MM.1S (cell line): ENCODE data around the gene NEDD4L.

Experiments used
- CTCF ChIP-seq: fragments of 300-600 bp; sonication (generic); IDR thresholded peaks from 2 replicates; pipeline ENCODE4 v1.5.1; 2016; ENCODE audit warnings: antibody characterized with exemption, low read length, mixed read lengths
- EZH2phosphoT487 ChIP-seq: fragments of 300-600 bp; sonication (generic); IDR thresholded peaks from 2 replicates; pipeline ENCODE4 v1.6.1; 2018; ENCODE audit warnings: antibody characterized with exemption, low read length

- TF ChIP-seq CTCF, result no peak
- TF ChIP-seq EZH2phosphoT487, result no peak
Observed at GRCh38 chr18:58309610-58310239, 265.7 kb downstream of the NEDD4L start.
